HepG2 (cell line): ENCODE measurements around the gene KIF21B. TPM values are rescaled to one million over a fixed set of nuclear protein-coding genes. Genes with fewer than 3 reads are reported as not detected.

Source experiments
- ATAC-seq: fragments of 200-7000 bp; cut with Tn5 transposase; 3 replicates; pipeline ENCODE4 v1.9.1; 2020; ENCODE audit warnings: mild to moderate bottlenecking, moderate library complexity
- BruUV-seq: library from RNA; stranded (reverse); fragments of 400-500 nt; replicated peaks from 2 replicates; lab custom pipeline; 2021; lab: Mats Ljungman, UMichigan
- CTCF ChIA-PET: fragments of 300-600 bp; formaldehyde crosslinking; extraction: SDS; loops from one replicate; lab custom pipeline; 2021; ENCODE audit warnings: low total read pairs, inconsistent platforms, low intra/inter-chr PET ratio; lab: Yijun Ruan, JAX
- POLR2A ChIA-PET: fragments of 350-600 bp; sonication (Branson Sonifier 250); formaldehyde crosslinking; loops from one replicate; lab custom pipeline; 2020; ENCODE audit warnings: antibody characterized with exemption, inconsistent platforms; lab: Yijun Ruan, JAX
- DNase-seq: peaks from one replicate; pipeline ENCODE4 v3.0.0-alpha.2; 2015; ENCODE audit warnings: low spot score
- FAIRE-seq: peaks from 3 replicates; lab custom pipeline; 2011; peaks lifted over from hg19 to GRCh38; lab: Jason Lieb, UNC
- H2AFZ ChIP-seq: one replicate; pipeline ENCODE4 v1.6.1; 2011; ENCODE audit warnings: low read length, inconsistent platforms
- H3K27ac ChIP-seq: fragments of 300-600 bp; 3 replicates; pipeline ENCODE4 v1.8.0; 2011; ENCODE audit warnings: mixed run types, mild to moderate bottlenecking, mixed read lengths, low read length, inconsistent platforms; ENCODE audit not compliant: insufficient read depth; ENCODE audit errors: extremely low read length
- H3K27me3 ChIP-seq, 2 experiments: fragments of 200-600 bp in 1 of 2; 2 replicates in 1 of 2; 3 replicates in 1 of 2; pipeline versions ENCODE4 v1.6.0 to v1.8.0; 2011; ENCODE audit warnings: low read length in 2 of 2, mild to moderate bottlenecking in 2 of 2, moderate library complexity in 2 of 2, inconsistent platforms in 1 of 2; ENCODE audit not compliant: insufficient read depth in 2 of 2, control insufficient read depth in 1 of 2
- H3K36me3 ChIP-seq, 2 experiments: fragments of 200-600 bp in 1 of 2; replicated peaks in 1 of 2; 2 replicates in 1 of 2; 3 replicates in 1 of 2; pipeline versions ENCODE4 v1.5.1 to v1.8.0; 2011; ENCODE audit warnings: low read length in 2 of 2, inconsistent platforms in 1 of 2; ENCODE audit not compliant: insufficient read depth in 2 of 2, control insufficient read depth in 1 of 2
- H3K4me1 ChIP-seq: 2 replicates; pipeline ENCODE4 v1.5.1; 2012; ENCODE audit warnings: low read length, inconsistent platforms; ENCODE audit not compliant: insufficient read depth
- H3K4me2 ChIP-seq: 2 replicates; pipeline ENCODE4 v1.6.0; 2011; ENCODE audit warnings: low read depth, low read length, inconsistent platforms
- H3K4me3 ChIP-seq, 3 experiments: fragments of 200-600 bp in 1 of 3; sonication (generic), shearing (Covaris generic) in 1 of 3; replicated peaks in 1 of 3; 2 replicates each; pipeline ENCODE4 v1.5.1; 2011 to 2016; ENCODE audit warnings: low read length in 3 of 3, inconsistent platforms in 2 of 3, low read depth in 2 of 3, mild to moderate bottlenecking in 2 of 3, control low read depth in 1 of 3, mixed read lengths in 1 of 3; ENCODE audit not compliant: insufficient read depth in 1 of 3
- H3K79me2 ChIP-seq: one replicate; pipeline ENCODE4 v1.6.1; 2011; ENCODE audit warnings: low read length, inconsistent platforms; ENCODE audit not compliant: insufficient read depth
- H3K9ac ChIP-seq: 2 replicates; pipeline ENCODE4 v1.6.0; 2011; ENCODE audit warnings: mild to moderate bottlenecking, low read depth, low read length, inconsistent platforms; ENCODE audit not compliant: insufficient read depth
- H3K9me3 ChIP-seq: 2 replicates; pipeline ENCODE4 v1.5.1; 2012; ENCODE audit warnings: mild to moderate bottlenecking, low read length
- H4K20me1 ChIP-seq: 2 replicates; pipeline ENCODE4 v1.6.0; 2011; ENCODE audit warnings: inconsistent platforms, mild to moderate bottlenecking, low read length, moderate library complexity; ENCODE audit not compliant: insufficient read depth
- AHR ChIP-seq: IDR thresholded peaks from 2 replicates; pipeline ENCODE4 v1.6.1; 2018; ENCODE audit warnings: missing genetic modification reagents, missing compliant biosample characterization
- HDAC2 ChIP-seq: sonication (generic); formaldehyde crosslinking; IDR thresholded peaks from 2 replicates; pipeline ENCODE4 v1.4.0; 2020; ENCODE audit warnings: missing genetic modification reagents
- ZKSCAN1 ChIP-seq: fragments of 150-350 bp; IDR thresholded peaks from 2 replicates; pipeline ENCODE4 v1.6.1; 2014; ENCODE audit warnings: low read length
- ZMYM2 ChIP-seq: sonication (generic); formaldehyde crosslinking; IDR thresholded peaks from 2 replicates; pipeline ENCODE4 v1.8.0; 2022; ENCODE audit warnings: mild to moderate bottlenecking, missing genetic modification reagents
- ZNF263 ChIP-seq: sonication (generic); formaldehyde crosslinking; IDR thresholded peaks from 2 replicates; pipeline ENCODE4 v1.4.0; 2020; ENCODE audit warnings: missing genetic modification reagents
- ZSCAN12 ChIP-seq: sonication (generic); formaldehyde crosslinking; IDR thresholded peaks from 2 replicates; pipeline ENCODE4 v1.9.0; 2021; ENCODE audit warnings: mild to moderate bottlenecking, missing genetic modification reagents
- WGBS: methylation state at CpG from one replicate; pipeline ENCODE4 v1.1.6; 2017; ENCODE audit warnings: low lambda C conversion rate; 5-methylcytosine and 5-hydroxymethylcytosine counted together
- in situ Hi-C: cut with HindIII; loops from 2 replicates; pipeline ENCODE4 v1.10.0; 2017; ENCODE audit warnings: low pct_unique_long_range_greater_than_20kb; ENCODE audit not compliant: extremely low pct_ligation_motif_present
- intact Hi-C: fragments of 100-400 bp; cut with micrococcal nuclease; formaldehyde crosslinking; loops from one replicate; pipeline ENCODE4 v1.10.0; 2022; ENCODE audit not compliant: unreplicated experiment
- polyA plus RNA-seq, 8 experiments: library from polyadenylated mRNA; depleted of rRNA in 3 of 8; stranded (reverse) in 7 of 8; unstranded in 1 of 8; fragments of >200 nt; fragmentation: Illumina TruSeq in 4 of 8; extraction: Trizol in 4 of 8; gene quantifications; 2 replicates each; pipeline versions ENCODE4 v1.2.1 to v1.2.3, GENCODE V29; 2011 to 2016; ENCODE audit warnings: low read depth in 4 of 8, missing spikeins in 1 of 8, mixed read lengths in 1 of 8; ENCODE audit not compliant: insufficient read depth in 1 of 8
- total RNA-seq, 5 experiments: library from RNA; depleted of rRNA; stranded (reverse); fragments of >200 nt; fragmentation: Illumina TruSeq; extraction: Trizol; gene quantifications; 2 replicates each; pipeline ENCODE4 v1.2.3, GENCODE V29; 2016; ENCODE audit warnings: low read depth in 1 of 5

Gene KIF21B
- total and polyA plus RNA-seq, 2 of the 13 experiments (the other 11 are each of a cell fraction or from before 2014, with no cell fraction given): 0.17 to 0.20 TPM

- Histone ChIP-seq H3K36me3 (no peaks in the 10 kb centered on the region), H3K4me1 (no peaks in the 10 kb centered on the region), H3K27ac (no peak overlapping the region), H4K20me1 (no peaks in the 10 kb centered on the region), H2AFZ (no peak overlapping the region), H3K27me3 (peaks cover 0 to 9% of the 10 kb centered on the region in 2 experiments), H3K4me3 (no peak overlapping the region), H3K9ac (no peak overlapping the region), H3K4me2 (no peak overlapping the region), H3K79me2 (no peaks in the 10 kb centered on the region), H3K9me3 (no peaks in the 10 kb centered on the region)
- ATAC-seq: no peak; the same call in 2 of the 3 replicates
- DNase-seq: no peak
- intact Hi-C loops: no loop called here
- no TSS peak for BruUV-seq
- ChIA-PET POLR2A (no interaction called here), CTCF (no interaction called here)
- 27% methylated on average over 8 of the region's 9 CpGs for WGBS
- in situ Hi-C loops: no loop called here
- no peak for FAIRE-seq
- TF ChIP-seq HDAC2 (CRISPR knock-in tag) (no peak), AHR (CRISPR knock-in tag) (no peak), ZSCAN12 (CRISPR knock-in tag) (no peak), ZNF263 (CRISPR knock-in tag) (no peak), ZKSCAN1 (no peak)
Measured at GRCh38 chr1:200960236-200960947, 63.1 kb downstream of the KIF21B start.

- BruUV-seq: no TSS peak
- intact Hi-C loops: no loop called here
- no peak; the same call in 2 of the 3 replicates for ATAC-seq
Measured at GRCh38 chr1:200959411-200959921, 64.0 kb downstream of the KIF21B start.

More at GRCh38 chr1:200959411-200959921, 64.0 kb downstream of the KIF21B start:
- no peak for TF ChIP-seq ZMYM2 (CRISPR knock-in tag)
- DNase-seq (no peak), FAIRE-seq (no peak)
- Histone ChIP-seq H4K20me1 (no peaks in the 10 kb centered on the region), H3K27ac (no peak overlapping the region), H2AFZ (no peak overlapping the region), H3K4me2 (no peak overlapping the region), H3K4me3 (no peak overlapping the region), H3K4me1 (no peaks in the 10 kb centered on the region), H3K9me3 (no peaks in the 10 kb centered on the region), H3K27me3 (peaks cover 0 to 8% of the 10 kb centered on the region in 2 experiments; a peak in 4 of 5 replicates), H3K9ac (no peak overlapping the region), H3K36me3 (no peaks in the 10 kb centered on the region), H3K79me2 (no peaks in the 10 kb centered on the region)
- in situ Hi-C loops: no loop called here
- ChIA-PET POLR2A (no interaction called here), CTCF (no interaction called here)
- WGBS: 58% methylated on average over 12 of the region's 15 CpGs
